GM19099 (cell line): ENCODE data around the gene PIP5K1B.

ENCODE experiments used
- POLR2A ChIP-seq: IDR thresholded peaks from 3 replicates; pipeline ENCODE4 v1.6.1; 2011; ENCODE audit warnings: low read depth; ENCODE audit not compliant: insufficient read length; ENCODE audit errors: extremely low read depth

The PIP5K1B gene

DNA sequence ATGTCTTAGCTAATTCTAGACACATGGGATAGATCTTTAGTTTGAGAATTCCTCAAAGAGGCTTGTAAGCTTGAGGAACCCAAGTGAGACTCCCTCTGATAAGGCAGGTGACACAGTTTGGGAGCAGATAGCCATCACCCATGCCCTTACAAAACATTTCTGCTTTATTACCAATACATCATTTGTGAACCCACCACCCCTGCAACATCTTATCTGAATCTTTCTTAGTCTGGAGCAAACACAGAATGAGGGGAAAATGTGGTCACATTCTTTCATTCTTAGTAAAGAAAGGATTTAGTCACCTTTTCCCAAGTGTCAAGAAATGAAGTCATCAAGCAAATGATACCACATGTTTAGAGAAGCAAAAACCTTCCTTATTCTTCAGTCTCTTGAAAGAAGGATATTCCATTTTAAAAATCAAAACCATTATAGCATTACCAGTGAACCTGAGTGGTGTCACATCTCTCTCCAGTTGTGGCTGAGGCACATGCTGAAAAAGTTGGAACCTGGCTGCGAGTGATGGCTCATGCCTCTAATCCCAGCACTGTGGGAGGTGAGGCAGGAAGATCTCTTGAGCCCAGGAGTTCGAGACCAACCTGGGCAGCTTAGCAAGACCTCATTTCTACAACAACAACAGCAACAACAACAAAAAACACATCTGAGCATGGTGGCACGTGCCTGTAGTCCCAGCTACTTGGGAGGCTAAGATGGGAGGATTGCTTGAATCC lies 243.0 kb downstream of the PIP5K1B start:
- no peak for TF ChIP-seq POLR2A

DNA sequence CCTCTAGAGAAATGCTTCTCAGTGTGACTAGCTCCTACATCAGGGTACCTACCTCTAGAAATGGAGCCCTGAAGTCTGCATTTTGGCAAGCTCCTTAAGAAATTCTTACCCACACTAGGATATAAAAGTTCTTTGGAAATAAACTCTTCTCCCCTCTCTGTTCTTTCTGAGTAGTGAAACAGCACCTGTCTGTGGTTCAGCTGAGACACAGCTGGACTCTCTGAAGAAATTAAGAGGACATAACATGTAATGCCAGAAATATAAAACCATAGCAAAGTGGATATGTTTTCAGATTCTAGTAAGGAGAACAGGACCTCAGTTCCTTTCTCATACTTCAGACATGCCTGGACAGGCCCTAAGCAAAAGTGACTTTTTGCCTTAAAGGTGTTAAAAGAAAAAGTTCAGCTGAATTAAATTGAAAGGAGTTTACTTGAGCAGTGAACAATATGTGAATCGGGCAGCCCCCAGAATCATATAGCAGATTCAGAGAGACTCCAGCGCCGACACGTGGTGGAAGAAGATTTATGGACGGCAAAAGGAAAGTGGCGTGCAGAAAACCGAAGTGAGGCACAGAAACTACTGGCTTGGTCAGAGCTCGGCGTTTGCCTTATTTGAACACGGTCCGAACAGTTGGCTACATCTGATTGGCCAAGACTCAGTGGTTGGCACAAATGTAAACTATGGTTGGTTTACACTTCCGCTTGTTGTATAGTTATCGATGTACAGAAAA lies 244.4 kb downstream of the PIP5K1B start:
- TF ChIP-seq POLR2A = no peak

DNA sequence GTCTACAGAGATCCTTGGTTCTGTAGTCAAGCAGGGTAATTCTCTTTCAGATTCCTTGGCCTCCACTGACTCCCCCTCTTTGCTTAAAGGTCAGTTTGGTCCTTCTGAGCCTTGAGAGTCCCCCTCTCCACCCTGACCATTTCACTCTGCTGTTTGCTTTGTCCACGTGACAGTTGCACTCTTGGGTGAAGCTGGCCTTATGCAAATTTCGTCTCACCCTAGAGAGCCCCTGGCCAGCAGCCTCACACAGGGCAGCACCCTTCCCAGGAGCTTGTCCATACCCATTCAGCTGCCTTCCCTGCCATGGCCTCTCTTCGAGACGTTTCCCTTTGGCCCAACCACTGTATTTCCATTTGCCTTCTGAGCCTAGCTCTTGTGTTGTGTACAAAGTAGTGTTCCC lies 245.1 kb downstream of the PIP5K1B start:
- TF ChIP-seq POLR2A = no peak

DNA sequence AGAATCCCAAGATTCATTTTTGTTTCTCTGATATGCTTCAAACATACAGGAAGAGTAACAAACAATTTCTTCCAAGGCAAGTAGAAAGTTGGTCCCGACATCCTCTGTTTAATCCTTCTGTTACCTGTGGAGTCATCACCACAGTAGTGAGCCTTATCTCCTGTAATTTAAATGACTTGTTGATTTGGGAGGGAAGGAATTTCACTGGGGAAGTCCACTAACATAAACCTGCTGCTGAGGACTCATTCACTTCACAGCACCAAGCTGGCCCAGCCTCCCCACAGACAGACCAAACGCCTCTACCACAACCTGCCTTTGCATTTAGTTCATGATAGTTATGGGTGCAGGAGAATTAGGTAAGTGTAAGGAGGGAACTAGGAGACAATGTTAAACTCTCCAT lies 245.6 kb downstream of the PIP5K1B start:
- no peak for TF ChIP-seq POLR2A

DNA sequence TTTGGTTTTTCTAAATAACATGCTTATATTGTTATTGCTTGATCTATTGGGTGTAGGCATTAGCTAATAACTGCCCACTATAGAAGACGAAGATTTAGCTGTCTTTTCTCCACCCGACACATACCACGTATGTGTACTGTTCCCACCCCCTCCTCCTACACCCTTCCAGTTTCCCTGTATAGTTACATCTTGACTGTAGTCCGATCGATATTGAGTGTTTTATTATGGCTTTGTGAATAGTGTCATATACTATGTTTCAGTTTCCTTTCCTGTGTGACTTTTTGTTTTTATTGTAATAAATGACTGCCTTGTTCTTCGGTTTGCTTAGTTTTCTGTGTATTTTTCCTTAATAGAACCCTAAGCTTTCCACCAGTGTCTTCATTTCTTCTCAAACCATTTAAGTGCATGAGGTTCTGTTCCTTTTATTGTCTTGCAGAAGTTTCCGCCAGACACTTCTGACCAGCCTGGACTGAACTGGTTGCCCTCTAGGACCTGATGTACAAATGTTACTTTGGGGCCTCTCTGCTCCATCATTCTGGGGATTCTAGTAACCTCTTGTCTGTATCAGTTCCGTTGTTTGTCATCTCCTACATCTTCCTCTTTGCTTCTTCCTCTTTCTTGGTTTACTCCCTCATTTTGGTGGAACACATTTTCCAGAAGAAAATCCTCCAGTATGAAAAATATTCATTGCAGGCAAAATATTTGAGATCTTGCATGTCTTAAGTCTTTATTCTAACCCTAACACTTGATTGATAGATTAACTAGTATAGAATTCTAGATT lies 247.0 kb downstream of the PIP5K1B start:
- TF ChIP-seq POLR2A = no peak

DNA sequence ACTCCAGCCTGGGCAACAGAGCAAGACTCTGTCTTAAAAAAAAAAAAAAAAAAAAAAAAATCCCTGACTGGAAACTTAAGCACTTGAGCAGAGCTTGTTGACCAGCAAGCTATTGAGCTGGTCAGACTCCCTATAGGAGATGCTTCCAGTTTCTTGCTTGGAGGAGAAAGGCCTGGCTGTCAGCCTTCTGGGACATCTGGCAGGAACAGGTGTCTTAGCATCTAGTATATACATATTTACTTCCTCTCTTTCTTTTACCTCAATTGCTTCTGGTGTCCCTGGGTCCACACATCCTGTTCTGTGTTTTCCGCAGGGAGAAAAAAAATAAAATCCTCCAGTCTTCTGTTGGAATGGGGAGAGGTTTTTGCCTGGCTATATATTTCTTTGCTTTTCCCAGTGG lies 248.7 kb downstream of the PIP5K1B start:
- TF ChIP-seq POLR2A = no peak

DNA sequence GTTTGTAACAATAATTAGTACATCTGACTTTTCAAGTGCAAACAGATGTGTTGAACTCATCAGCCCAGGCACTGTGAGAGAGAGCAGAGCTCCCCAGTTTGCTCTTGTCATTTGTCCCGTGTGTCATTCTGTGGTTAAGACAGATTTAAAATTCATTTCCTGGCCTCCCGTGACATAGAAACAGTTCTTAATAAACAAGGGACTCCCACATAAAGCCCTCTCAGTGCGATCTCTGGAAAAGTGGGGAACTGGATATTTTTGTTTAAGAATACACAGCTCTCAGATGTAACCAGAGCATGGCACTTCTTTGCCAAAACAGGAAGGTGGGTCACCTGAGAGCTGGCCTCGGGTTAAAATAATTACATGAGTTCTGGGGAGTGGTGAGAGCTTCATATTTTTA lies 250.3 kb downstream of the PIP5K1B start:
- TF ChIP-seq POLR2A = no peak

DNA sequence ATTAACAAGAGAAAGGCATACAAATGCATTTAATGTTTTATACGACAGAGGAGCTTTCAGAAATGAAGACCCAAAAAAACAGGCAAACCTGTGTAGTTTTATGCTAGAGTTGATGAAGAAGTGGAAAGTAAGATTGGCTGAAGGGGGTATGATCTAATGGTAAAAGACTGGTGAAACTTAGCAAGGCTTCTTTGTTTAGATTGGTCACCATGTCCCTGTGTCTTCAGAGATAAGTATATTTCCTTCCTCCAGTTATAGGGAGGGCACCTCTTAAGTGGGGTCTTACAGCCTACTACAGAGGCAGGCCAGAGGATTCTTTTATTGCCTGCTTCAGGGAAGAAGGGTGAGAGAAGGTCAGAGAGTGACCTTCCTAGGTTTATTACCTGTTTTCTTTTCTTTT lies 252.4 kb downstream of the PIP5K1B start:
- no peak for TF ChIP-seq POLR2A

DNA sequence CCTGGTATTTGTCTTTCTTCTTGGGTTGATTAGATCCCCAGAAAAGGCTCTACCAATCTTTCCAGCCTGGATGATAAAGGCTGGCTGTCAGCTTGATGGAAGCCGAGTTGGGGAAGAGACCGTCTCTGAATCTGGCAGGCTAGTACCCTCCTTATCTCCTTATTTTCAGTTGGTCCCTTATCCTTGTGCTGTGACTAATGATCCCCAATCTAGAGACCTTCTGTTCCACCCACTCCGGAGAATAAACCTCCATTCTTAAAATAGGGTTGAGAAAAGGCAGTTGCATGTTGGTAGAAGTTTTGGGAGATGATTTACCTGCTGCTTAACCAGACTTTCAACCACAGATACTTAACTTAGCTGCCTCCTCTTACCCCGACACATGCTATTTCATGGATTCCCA lies 256.5 kb downstream of the PIP5K1B start:
- no peak for TF ChIP-seq POLR2A

DNA sequence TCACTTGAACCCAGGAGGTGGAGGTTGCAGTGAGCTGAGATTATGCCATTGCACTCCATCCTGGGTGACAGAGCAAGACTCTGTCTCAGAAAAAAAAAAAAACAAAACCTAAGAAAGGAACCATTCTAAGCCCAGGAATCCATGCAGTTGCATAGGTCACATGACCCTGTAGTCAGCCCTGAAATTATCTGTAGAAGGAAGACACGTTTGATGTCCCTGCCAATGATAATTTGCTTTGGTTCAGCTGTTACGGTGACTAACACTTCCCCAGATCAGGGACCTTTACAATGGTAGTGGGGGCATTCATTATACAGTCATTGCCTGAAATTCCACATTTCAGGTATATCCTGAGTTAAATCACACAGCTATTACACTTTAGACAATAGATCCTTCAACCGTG lies 258.4 kb downstream of the PIP5K1B start:
- TF ChIP-seq POLR2A = no peak

DNA sequence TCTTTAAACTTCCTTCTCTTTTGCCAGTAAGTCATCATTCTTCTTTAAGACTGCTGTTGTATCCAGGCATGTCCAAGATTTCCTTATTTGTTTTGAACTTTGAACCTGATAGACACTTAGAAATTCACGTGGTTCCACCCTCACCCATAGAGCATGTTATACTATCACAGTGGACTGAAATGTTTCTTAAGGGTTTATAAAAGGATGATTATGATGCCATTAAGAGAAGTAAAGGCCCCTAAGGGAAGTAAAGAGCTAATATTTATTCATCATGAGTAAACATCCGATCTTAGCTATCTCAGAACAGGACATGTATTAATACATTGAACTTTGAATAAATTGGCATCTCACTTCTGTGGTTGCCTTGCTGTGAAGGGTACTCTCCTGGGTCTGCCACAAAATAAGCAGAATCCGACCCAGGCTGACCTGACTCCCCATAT lies 259.1 kb downstream of the PIP5K1B start:
- no peak for TF ChIP-seq POLR2A

DNA sequence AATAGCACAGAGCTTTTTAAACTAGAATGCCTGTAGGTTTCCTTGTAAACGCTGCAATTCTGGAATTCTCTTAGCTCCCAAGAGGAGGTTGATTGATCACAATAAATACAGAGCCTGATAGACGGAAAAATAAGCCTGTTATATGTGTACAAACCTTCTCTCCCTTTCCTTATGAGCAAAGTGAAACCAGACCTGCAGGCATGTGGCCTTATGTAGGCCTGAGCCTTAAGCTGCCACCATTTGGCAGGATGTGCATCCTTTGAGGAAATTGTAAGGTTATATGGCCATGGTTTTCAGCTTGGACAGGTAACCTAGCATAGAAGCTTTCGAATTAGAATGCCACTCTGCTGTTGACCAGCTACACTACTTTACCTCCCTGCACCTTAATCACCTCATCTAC lies 259.7 kb downstream of the PIP5K1B start:
- TF ChIP-seq POLR2A = no peak

DNA sequence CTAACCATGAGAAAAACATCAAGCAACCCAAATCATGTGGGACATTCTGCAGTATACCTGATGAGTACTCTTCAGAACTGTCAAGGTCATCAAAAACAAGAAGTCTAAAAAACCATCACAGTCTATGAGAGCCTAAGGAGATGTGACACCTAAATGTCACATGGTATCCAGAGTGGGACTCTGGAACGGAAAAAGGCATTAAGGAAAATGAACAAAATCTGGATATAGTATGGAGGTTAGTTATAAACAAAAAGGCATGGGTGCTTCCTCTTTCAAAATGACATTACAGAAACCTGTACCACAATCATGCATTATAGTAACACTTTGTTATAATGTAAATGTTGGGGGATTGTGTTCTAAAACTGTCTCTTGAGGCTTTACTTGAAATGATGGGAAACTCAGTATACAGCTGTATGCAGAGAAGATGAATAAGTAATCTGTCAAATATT lies 261.5 kb downstream of the PIP5K1B start:
- TF ChIP-seq POLR2A = no peak

DNA sequence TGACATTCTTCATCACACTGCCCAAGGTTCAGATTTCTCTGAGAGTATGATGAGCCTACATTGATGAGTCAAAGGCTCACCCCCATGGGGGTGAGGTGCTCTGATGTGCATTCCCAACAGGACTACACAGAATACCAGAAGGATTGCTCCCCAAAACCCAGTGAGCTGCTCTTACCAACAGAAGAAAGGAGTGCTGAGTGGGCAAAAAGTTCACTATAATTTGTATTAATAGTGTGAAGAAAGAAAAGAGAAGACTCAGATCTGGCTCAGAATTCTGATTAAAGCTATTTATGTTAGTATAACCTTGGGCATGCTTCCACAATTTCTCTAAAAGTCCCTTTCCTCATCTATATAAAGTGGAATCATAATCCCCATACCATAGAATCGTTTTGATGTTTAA lies 262.8 kb downstream of the PIP5K1B start:
- no peak for TF ChIP-seq POLR2A

DNA sequence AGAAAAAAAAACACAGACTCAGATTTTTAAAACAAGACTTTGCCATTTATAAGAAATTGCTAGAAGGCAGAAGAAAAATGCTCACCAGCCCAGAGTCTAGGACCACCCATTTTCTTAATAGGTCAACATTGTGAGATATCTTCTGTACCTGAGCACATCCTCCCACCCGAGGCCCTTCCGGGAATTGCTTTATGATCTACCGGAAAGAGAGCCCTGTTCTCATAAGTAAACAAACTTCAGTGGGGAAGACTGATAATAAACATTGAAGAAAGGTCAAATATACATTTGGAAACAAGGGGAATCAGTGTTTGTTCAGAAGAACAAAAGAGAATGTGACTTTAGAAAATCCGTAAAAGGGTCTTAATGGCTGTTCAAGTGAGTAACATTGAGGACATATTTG lies 264.5 kb downstream of the PIP5K1B start:
- no peak for TF ChIP-seq POLR2A

DNA sequence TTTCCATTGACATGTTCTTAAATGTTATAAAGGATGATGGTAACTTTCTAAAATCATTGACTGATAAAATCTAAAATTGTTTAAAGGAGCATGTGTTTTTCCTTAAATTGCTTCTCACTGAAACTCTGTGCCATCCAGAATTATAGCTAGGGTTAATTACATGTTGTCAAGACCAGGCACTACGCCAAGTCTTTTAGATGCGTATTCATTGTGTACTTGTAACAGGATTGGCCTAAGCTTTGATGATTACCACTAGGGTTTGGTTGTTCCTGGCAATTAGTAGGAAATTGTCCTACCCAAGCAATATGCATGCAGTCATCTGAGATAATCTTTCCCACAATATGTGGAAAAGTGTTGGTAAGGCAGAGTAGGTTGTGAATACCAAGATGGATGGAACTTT lies 265.1 kb downstream of the PIP5K1B start:
- no peak for TF ChIP-seq POLR2A
